Vagina (tissue), 2 donors: ENCODE measurements around the gene APOBEC3F. TPM values are rescaled to one million over a fixed set of nuclear protein-coding genes. Genes with fewer than 3 reads are reported as not detected.
"Not testable (repeated sequence)": the region's sequence is repeated elsewhere in the genome, so short reads cannot be mapped to it uniquely, and the experiment has no call there.

Experiments
- DNase-seq, 2 donors: peaks; one replicate each; pipeline ENCODE4 v3.0.0-alpha.2; 2017; ENCODE audit errors: extremely low spot score in 2 of 2
- H3K27ac ChIP-seq: fragments of 200-600 bp; sonication (generic); one replicate; pipeline ENCODE4 v1.5.1; 2019
- H3K27me3 ChIP-seq: fragments of 200-600 bp; sonication (generic); one replicate; pipeline ENCODE4 v1.5.1; 2019
- H3K36me3 ChIP-seq, 2 donors: fragments of 200-600 bp; sonication (generic); one replicate each; pipeline ENCODE4 v1.5.1; 2017 to 2019
- H3K4me1 ChIP-seq: fragments of 200-600 bp; sonication (generic); one replicate; pipeline ENCODE4 v1.5.1; 2019
- H3K4me3 ChIP-seq, 2 donors: fragments of 200-600 bp; sonication (generic); 1 replicate in 1 of 2; 2 replicates in 1 of 2; pipeline ENCODE4 v1.5.1; 2016 to 2019
- H3K9me3 ChIP-seq: fragments of 200-600 bp; sonication (generic); one replicate; pipeline ENCODE4 v1.5.1; 2019
- CTCF ChIP-seq, 3 experiments: fragments of 450-650 bp in 2 of 3; fragments of 200-600 bp in 1 of 3; sonication (generic) in 1 of 3; IDR thresholded peaks; one replicate each; pipeline ENCODE4 v1.5.1; 2017 to 2019; ENCODE audit warnings: antibody characterized with exemption in 3 of 3, mild to moderate bottlenecking in 2 of 3, moderate library complexity in 2 of 3
- POLR2A ChIP-seq, 2 donors: fragments of 450-650 bp; IDR thresholded peaks; one replicate each; pipeline ENCODE4 v1.6.1; 2017; ENCODE audit warnings: antibody characterized with exemption in 2 of 2, mild to moderate bottlenecking in 2 of 2, moderate library complexity in 2 of 2
- POLR2AphosphoS5 ChIP-seq, 2 donors: sonication (generic); formaldehyde crosslinking; IDR thresholded peaks; one replicate each; pipeline ENCODE4 v1.9.0; 2017; ENCODE audit warnings: antibody characterized with exemption in 2 of 2, mild to moderate bottlenecking in 2 of 2, low read depth in 1 of 2; ENCODE audit not compliant: insufficient read depth in 1 of 2
- intact Hi-C: fragments of 100-400 bp; cut with DNase I; formaldehyde crosslinking; loops from one replicate; pipeline ENCODE4 v1.15.1; 2023
- total RNA-seq: library from RNA; depleted of rRNA; stranded (reverse); fragments of >200 nt; gene quantifications from one replicate; pipeline ENCODE4 v1.2.3, GENCODE V29; 2016

The APOBEC3F gene
- total RNA-seq, 1 donor from 2014 or later = 2.7 TPM

GRCh38 chr22:39055658-39056057 lies 15.0 kb downstream of the APOBEC3F start:
- no peak for TF ChIP-seq POLR2AphosphoS5 (IDR thresholded peaks at IDR 0.05; ENCODE audit: insufficient read depth in 1 of 2, low read depth in 1 of 2)
- TF ChIP-seq POLR2A (IDR thresholded peaks at IDR 0.05) = no peak
- no peak for TF ChIP-seq CTCF (IDR thresholded peaks at IDR 0.05)
- H3K27me3 ChIP-seq = no peaks in the 10 kb centered on the region
- no peaks in the 10 kb centered on the region for H3K36me3 ChIP-seq
- no peaks in the 10 kb centered on the region for H3K4me1 ChIP-seq
- no peaks in the 10 kb centered on the region for H3K9me3 ChIP-seq
- intact Hi-C loops = loop anchor here (5.0 kb wide), 1 partner anchor 103 kb away; no protein-coding TSS in a partner anchor
- H3K4me3 ChIP-seq = no peak overlapping the region
- DNase-seq = no peak
- no peak overlapping the region for H3K27ac ChIP-seq

DNA sequence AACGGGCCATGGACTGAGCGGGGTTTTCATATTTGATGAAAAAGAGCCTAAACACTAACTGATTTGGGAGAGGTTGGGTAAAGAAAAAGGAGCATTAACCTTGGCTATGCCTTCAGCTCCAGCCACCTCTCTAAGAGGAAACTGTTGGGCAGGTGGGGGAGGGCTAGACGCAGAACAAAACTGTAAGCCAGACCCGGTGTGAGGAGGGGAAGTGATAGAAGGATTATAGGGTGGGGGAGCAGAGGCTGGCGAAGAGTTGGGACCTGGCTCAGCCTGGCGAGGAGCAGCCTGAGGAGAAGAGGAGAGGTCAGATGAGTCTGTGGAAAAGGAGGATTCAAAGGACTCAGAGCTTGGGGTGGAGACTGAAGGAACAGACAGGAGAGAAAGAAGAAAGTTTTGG lies 20.6 kb downstream of the APOBEC3F start:
- H3K9me3 ChIP-seq, H3K4me3 ChIP-seq, H3K27ac ChIP-seq, intact Hi-C loops, H3K4me1 ChIP-seq, H3K36me3 ChIP-seq, H3K27me3 ChIP-seq, DNase-seq: not testable (repeated sequence)

- H3K36me3 ChIP-seq, DNase-seq, H3K27ac ChIP-seq, intact Hi-C loops, H3K4me1 ChIP-seq, H3K4me3 ChIP-seq, H3K9me3 ChIP-seq, H3K27me3 ChIP-seq: not testable (repeated sequence)
Observed at GRCh38 chr22:39061951-39062350, 21.3 kb downstream of the APOBEC3F start.

DNA sequence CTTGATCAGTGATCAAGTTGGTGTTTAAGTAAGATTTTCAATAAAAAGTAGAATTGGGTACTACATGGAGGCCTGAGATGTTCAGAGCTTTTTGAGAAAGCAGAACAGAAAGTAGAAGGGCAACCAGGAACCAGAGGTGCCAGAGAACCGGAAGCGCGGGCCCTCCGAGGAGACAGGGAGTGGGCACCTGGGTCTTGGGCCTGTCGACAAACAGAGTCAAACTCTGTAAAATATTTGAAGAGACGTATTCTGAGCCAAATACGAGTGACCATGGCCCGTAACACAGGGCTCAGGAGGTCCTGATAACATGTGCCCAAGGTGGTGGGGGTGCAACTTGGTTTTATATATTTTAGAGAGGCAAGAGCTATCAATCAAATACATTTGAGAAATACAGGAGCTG lies 23.2 kb downstream of the APOBEC3F start:
- H3K9me3 ChIP-seq, H3K4me1 ChIP-seq, DNase-seq, H3K27ac ChIP-seq, intact Hi-C loops, H3K4me3 ChIP-seq, H3K36me3 ChIP-seq, H3K27me3 ChIP-seq: not testable (repeated sequence)

GRCh38 chr22:39066442-39067276 lies 26.0 kb downstream of the APOBEC3F start:
- H3K27me3 ChIP-seq = not testable (repeated sequence)

DNA sequence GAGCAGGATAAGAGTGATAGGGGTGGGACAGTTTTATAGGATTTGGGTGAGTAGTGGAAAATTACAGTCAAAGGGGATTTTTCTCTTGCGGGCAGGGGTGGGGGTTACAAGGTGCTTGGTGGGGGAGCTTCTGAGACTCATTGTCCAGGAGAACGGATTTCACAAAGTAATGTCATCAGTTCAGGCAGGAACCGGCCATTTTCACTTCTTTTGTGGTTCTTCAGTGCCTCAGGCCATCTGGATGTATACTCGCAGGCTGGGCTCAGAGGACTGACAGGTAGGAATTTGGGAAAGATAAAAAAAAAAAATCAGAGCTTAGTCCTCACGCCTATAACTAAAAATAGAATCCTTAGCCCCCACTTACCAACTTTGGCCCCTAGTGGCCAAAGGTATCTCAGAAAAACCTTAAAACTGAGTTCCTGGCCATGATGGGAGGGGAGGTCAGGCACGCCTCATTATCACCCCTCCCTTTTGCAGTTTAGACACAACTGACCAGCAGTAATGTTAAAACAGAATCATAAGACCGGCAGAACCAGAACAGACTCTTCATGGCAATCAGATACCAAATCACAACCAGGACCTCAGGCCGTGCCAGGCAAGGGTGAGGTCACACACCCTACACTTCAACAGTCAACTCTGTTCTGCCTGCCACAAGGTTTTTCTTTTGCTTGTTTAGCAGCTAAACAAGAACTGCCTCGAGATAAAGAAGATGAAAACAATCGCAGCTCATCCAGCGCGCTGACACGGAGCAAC lies 27.5 kb downstream of the APOBEC3F start:
- no peak overlapping the region for H3K27ac ChIP-seq
- TF ChIP-seq CTCF (IDR thresholded peaks at IDR 0.05) (no peak), POLR2A (IDR thresholded peaks at IDR 0.05) (no peak), POLR2AphosphoS5 (IDR thresholded peaks at IDR 0.05; ENCODE audit: insufficient read depth in 1 of 2, low read depth in 1 of 2) (no peak)
- H3K4me3 ChIP-seq = no peak overlapping the region
- no peaks in the 10 kb centered on the region for H3K27me3 ChIP-seq
- no peaks in the 10 kb centered on the region for H3K4me1 ChIP-seq
- no peaks in the 10 kb centered on the region for H3K36me3 ChIP-seq
- intact Hi-C loops = no loop called here
- no peak for DNase-seq
- no peaks in the 10 kb centered on the region for H3K9me3 ChIP-seq

More at GRCh38 chr22:39066442-39067276, 26.0 kb downstream of the APOBEC3F start:
- H3K9me3 ChIP-seq, DNase-seq, H3K4me3 ChIP-seq, intact Hi-C loops, H3K4me1 ChIP-seq, H3K36me3 ChIP-seq, H3K27ac ChIP-seq: not testable (repeated sequence)

- Histone ChIP-seq H3K9me3 (no peaks in the 10 kb centered on the region), H3K27me3 (no peaks in the 10 kb centered on the region), H3K36me3 (no peaks in the 10 kb centered on the region), H3K27ac (no peak overlapping the region), H3K4me3 (no peak overlapping the region), H3K4me1 (no peaks in the 10 kb centered on the region)
- no peak for DNase-seq
- intact Hi-C loops = no loop called here
- TF ChIP-seq CTCF (IDR thresholded peaks at IDR 0.05) (no peak), POLR2A (IDR thresholded peaks at IDR 0.05) (no peak), POLR2AphosphoS5 (IDR thresholded peaks at IDR 0.05; ENCODE audit: insufficient read depth in 1 of 2, low read depth in 1 of 2) (no peak)
Observed at GRCh38 chr22:39070186-39070585, 29.5 kb downstream of the APOBEC3F start.

DNA sequence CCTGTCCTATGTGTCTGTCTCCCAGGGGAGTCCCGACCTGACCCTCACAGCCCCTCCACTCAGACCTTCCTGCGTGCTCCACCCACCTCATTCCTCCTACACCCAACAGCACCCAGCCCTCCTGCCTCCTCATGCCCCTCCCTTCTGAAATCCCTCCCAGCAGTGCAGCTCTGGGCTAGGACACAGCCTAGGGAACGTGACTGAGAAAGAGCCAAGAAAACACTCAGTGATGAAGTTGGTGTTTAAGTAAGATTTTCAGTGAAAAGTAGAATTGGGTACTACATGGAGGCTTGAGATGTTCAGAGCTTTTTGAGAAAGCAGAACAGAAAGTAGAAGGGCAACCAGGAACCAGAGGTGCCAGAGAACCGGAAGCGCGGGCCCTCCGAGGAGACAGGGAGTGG lies 31.9 kb downstream of the APOBEC3F start:
- H3K4me3 ChIP-seq, H3K27ac ChIP-seq, H3K36me3 ChIP-seq, H3K9me3 ChIP-seq, H3K4me1 ChIP-seq, DNase-seq, H3K27me3 ChIP-seq, intact Hi-C loops: not testable (repeated sequence)
